SK-N-SH (cell line): Measurements from ENCODE around the gene MAP7D2. TPM values are rescaled to one million over a fixed set of nuclear protein-coding genes. Genes with fewer than 3 reads are reported as not detected.

Source experiments
- CTCF ChIA-PET: fragments of 300-600, 350-600 bp; formaldehyde crosslinking; extraction: SDS; loops from one replicate; lab custom pipeline; 2021; lab: Yijun Ruan, JAX
- POLR2A ChIA-PET: fragments of 350-600 bp; sonication (Branson Sonifier 250); formaldehyde crosslinking; extraction: SDS; loops from one replicate; lab custom pipeline; 2020; ENCODE audit warnings: antibody characterized with exemption, inconsistent platforms; lab: Yijun Ruan, JAX
- DNase-seq: peaks from one replicate; pipeline ENCODE4 v3.0.0; 2012
- H2AFZ ChIP-seq: fragments of 200-600 bp; sonication (generic); 2 replicates; pipeline ENCODE4 v1.8.1; 2016; ENCODE audit warnings: antibody characterized with exemption, mild to moderate bottlenecking, low read depth
- H3F3A ChIP-seq: fragments of 200-600 bp; sonication (generic); replicated peaks from 2 replicates; pipeline ENCODE3; 2016; ENCODE audit warnings: antibody characterized with exemption, mild to moderate bottlenecking; ENCODE audit not compliant: insufficient read depth
- H3K27ac ChIP-seq, 2 experiments: fragments of 200-500 bp in 1 of 2; fragments of 200-600 bp in 1 of 2; sonication (Bioruptor generic) in 1 of 2; sonication (generic), shearing (Covaris generic) in 1 of 2; 2 replicates each; pipeline versions ENCODE4 v1.5.1 to v1.6.1; 2014 to 2016; ENCODE audit warnings: low read depth in 2 of 2, inconsistent platforms in 1 of 2, low read length in 1 of 2, mild to moderate bottlenecking in 1 of 2, mixed read lengths in 1 of 2
- H3K27me3 ChIP-seq: fragments of 200-600 bp; sonication (generic), shearing (Covaris generic); 2 replicates; pipeline ENCODE4 v1.6.1; 2016; ENCODE audit warnings: mixed run types; ENCODE audit not compliant: insufficient read depth
- H3K36me3 ChIP-seq, 2 experiments: fragments of 200-500 bp in 1 of 2; fragments of 200-600 bp in 1 of 2; sonication (Bioruptor generic) in 1 of 2; sonication (generic) in 1 of 2; replicated peaks in 1 of 2; 2 replicates each; pipeline versions ENCODE3 to v1.5.1; 2014 to 2016; ENCODE audit warnings: low read length in 1 of 2, mild to moderate bottlenecking in 1 of 2; ENCODE audit not compliant: insufficient read depth in 2 of 2, control insufficient read depth in 1 of 2
- H3K4me1 ChIP-seq, 2 experiments: fragments of 200-500 bp in 1 of 2; fragments of 200-600 bp in 1 of 2; sonication (Bioruptor generic) in 1 of 2; sonication (generic), shearing (Covaris generic) in 1 of 2; 2 replicates each; pipeline versions ENCODE4 v1.5.1 to v1.6.1; 2014 to 2016; ENCODE audit warnings: low read depth in 1 of 2, low read length in 1 of 2, mixed run types in 1 of 2; ENCODE audit not compliant: insufficient read depth in 2 of 2, control insufficient read depth in 1 of 2
- H3K4me2 ChIP-seq: fragments of 200-600 bp; sonication (generic), shearing (Covaris generic); 2 replicates; pipeline ENCODE4 v1.6.1; 2017; ENCODE audit warnings: mixed run types
- H3K4me3 ChIP-seq, 2 experiments: fragments of 200-500 bp in 1 of 2; fragments of 200-600 bp in 1 of 2; sonication (Bioruptor generic) in 1 of 2; sonication (generic), shearing (Covaris generic) in 1 of 2; 2 replicates each; pipeline versions ENCODE4 v1.5.1 to v1.8.1; 2014 to 2016; ENCODE audit warnings: low read depth in 2 of 2, inconsistent platforms in 1 of 2, low read length in 1 of 2, mild to moderate bottlenecking in 1 of 2, mixed read lengths in 1 of 2, moderate library complexity in 1 of 2
- H3K79me2 ChIP-seq: fragments of 200-600 bp; sonication (generic); 2 replicates; pipeline ENCODE4 v1.8.1; 2017; ENCODE audit warnings: mild to moderate bottlenecking; ENCODE audit not compliant: insufficient read depth
- H3K9ac ChIP-seq: fragments of 200-600 bp; sonication (generic); 2 replicates; pipeline ENCODE4 v1.6.1; 2017; ENCODE audit warnings: mixed run types
- H3K9me2 ChIP-seq: fragments of 200-600 bp; sonication (generic); 2 replicates; pipeline ENCODE4 v1.6.1; 2017; ENCODE audit warnings: mixed run types
- H3K9me3 ChIP-seq: fragments of 200-600 bp; sonication (generic); 2 replicates; pipeline ENCODE4 v1.6.1; 2017; ENCODE audit warnings: mixed run types, mild to moderate bottlenecking, moderate library complexity
- H4K20me1 ChIP-seq: fragments of 200-600 bp; sonication (generic); 2 replicates; pipeline ENCODE4 v1.6.1; 2017; ENCODE audit warnings: mild to moderate bottlenecking, mixed run types; ENCODE audit not compliant: insufficient read depth
- CHD2 ChIP-seq: fragments of 150-350 bp; IDR thresholded peaks from 2 replicates; pipeline ENCODE4 v1.6.1; 2018; ENCODE audit warnings: low read length; ENCODE audit not compliant: partially characterized antibody
- CTCF ChIP-seq: fragments of 200-600 bp; sonication (generic); IDR thresholded peaks from 2 replicates; pipeline ENCODE4 v1.6.1; 2017; ENCODE audit warnings: antibody characterized with exemption, mild to moderate bottlenecking, moderate library complexity
- ELF1 ChIP-seq: IDR thresholded peaks from 2 replicates; pipeline ENCODE4 v1.4.0; 2012
- EP300 ChIP-seq, 2 experiments: IDR thresholded peaks; 2 replicates each; pipeline versions ENCODE4 v1.4.0 to v1.6.1; 2012; ENCODE audit warnings: borderline replicate concordance in 1 of 2, low read depth in 1 of 2, low read length in 1 of 2
- EZH2phosphoT487 ChIP-seq: fragments of 200-600 bp; sonication (generic); IDR thresholded peaks from 2 replicates; pipeline ENCODE4 v1.6.1; 2017; ENCODE audit warnings: low read depth, mixed run types, mild to moderate bottlenecking, antibody characterized with exemption, moderate library complexity, borderline replicate concordance
- FOSL2 ChIP-seq: IDR thresholded peaks from 2 replicates; pipeline ENCODE4 v1.4.0; 2012; ENCODE audit warnings: low read depth, mild to moderate bottlenecking, moderate library complexity, borderline replicate concordance
- FOXM1 ChIP-seq: IDR thresholded peaks from 2 replicates; pipeline ENCODE4 v1.4.0; 2012; ENCODE audit warnings: low read depth, mild to moderate bottlenecking
- GABPA ChIP-seq: IDR thresholded peaks from 2 replicates; pipeline ENCODE4 v1.4.0; 2012; ENCODE audit warnings: low read depth, mild to moderate bottlenecking
- GATA2 ChIP-seq: sonication (generic); formaldehyde crosslinking; IDR thresholded peaks from 2 replicates; pipeline ENCODE4 v1.5.0; 2020; ENCODE audit warnings: mild to moderate bottlenecking, missing genetic modification reagents
- MAX ChIP-seq: IDR thresholded peaks from 2 replicates; pipeline ENCODE4 v1.4.0; 2012; ENCODE audit warnings: low read depth
- MXI1 ChIP-seq: IDR thresholded peaks from 2 replicates; pipeline ENCODE4 v1.6.1; 2012; ENCODE audit warnings: mild to moderate bottlenecking, low read depth, low read length, improper control_type of control experiment
- NRF1 ChIP-seq: IDR thresholded peaks from 2 replicates; pipeline ENCODE4 v1.6.1; 2012; ENCODE audit warnings: low read depth, mild to moderate bottlenecking, low read length
- RAD21 ChIP-seq: IDR thresholded peaks from 2 replicates; pipeline ENCODE4 v1.6.1; 2012; ENCODE audit warnings: mild to moderate bottlenecking, low read length
- RCOR1 ChIP-seq: fragments of 150-350 bp; IDR thresholded peaks from 2 replicates; pipeline ENCODE4 v1.6.1; 2017; ENCODE audit warnings: antibody characterized with exemption, low read length
- REST ChIP-seq: IDR thresholded peaks from 2 replicates; pipeline ENCODE4 v1.6.1; 2012; ENCODE audit warnings: mild to moderate bottlenecking, low read depth, low read length, moderate library complexity
- RFX5 ChIP-seq: IDR thresholded peaks from 2 replicates; pipeline ENCODE4 v1.6.1; 2012; ENCODE audit warnings: mild to moderate bottlenecking, improper control_type of control experiment, low read length
- SMC3 ChIP-seq: IDR thresholded peaks from 2 replicates; pipeline ENCODE4 v1.6.1; 2012; ENCODE audit warnings: low read depth, low read length, improper control_type of control experiment
- TCF12 ChIP-seq: IDR thresholded peaks from 2 replicates; pipeline ENCODE4 v1.4.0; 2012
- USF2 ChIP-seq: fragments of 150-350 bp; IDR thresholded peaks from 2 replicates; pipeline ENCODE4 v1.6.1; 2017; ENCODE audit warnings: antibody characterized with exemption, low read length, low read depth, borderline replicate concordance
- YY1 ChIP-seq: IDR thresholded peaks from 2 replicates; pipeline ENCODE4 v1.4.0; 2012; ENCODE audit warnings: low read depth, mild to moderate bottlenecking
- WGBS: methylation state at CpG from one replicate; pipeline ENCODE4 v1.1.6; 2017; ENCODE audit warnings: low lambda C conversion rate; 5-methylcytosine and 5-hydroxymethylcytosine counted together
- polyA plus RNA-seq, 3 experiments: library from polyadenylated mRNA; depleted of rRNA; stranded (reverse); fragments of >200 nt; gene quantifications; 2 replicates each; pipeline ENCODE4 v1.2.3, GENCODE V29; 2012
- small RNA-seq, 7 experiments: library from RNA; depleted of rRNA; stranded (forward); fragments of <200 nt; gene quantifications; one replicate each; pipeline ENCODE3, GENCODE V24; 2012

The MAP7D2 gene
- polyA plus RNA-seq, 1 of the 3 experiments (the other 2 are of a cell fraction) = 2.7 TPM

GRCh38 chrX:19956923-19957322 lies 159.8 kb downstream of the MAP7D2 start:
- WGBS = 48% methylated on average over 6 of the region's 6 CpGs
- Histone ChIP-seq H4K20me1 (0 out of 2 replicates have a peak, but pooled peaks cover 4% of the 10 kb centered on the region), H3K27ac (no peak overlapping the region), H3K4me3 (no peak overlapping the region), H3K9me2 (no peaks in the 10 kb centered on the region), H3K9me3 (no peaks in the 10 kb centered on the region), H3K4me1 (no peaks in the 10 kb centered on the region; a peak in 1 of 4 replicates), H3K4me2 (no peak overlapping the region), H3K9ac (no peak overlapping the region), H3K79me2 (no peaks in the 10 kb centered on the region), H3K36me3 (peaks cover 4 to 6% of the 10 kb centered on the region in 2 experiments), H3F3A (peaks cover 3% of the 10 kb centered on the region)
- ChIA-PET POLR2A (no interaction called here), CTCF (no interaction called here)
- DNase-seq = no peak
- TF ChIP-seq MXI1 (no peak), GABPA (no peak), RFX5 (no peak), EZH2phosphoT487 (no peak), RAD21 (no peak), FOSL2 (no peak), CHD2 (no peak), NRF1 (no peak), CTCF (no peak), REST (no peak), ELF1 (no peak), EP300 (IDR thresholded peaks at IDR 0.05; ENCODE audit: borderline replicate concordance in 1 of 2, low read depth in 1 of 2, low read length in 1 of 2) (no peak), FOXM1 (no peak), SMC3 (no peak), MAX (no peak), USF2 (no peak), TCF12 (no peak), YY1 (no peak), GATA2 (CRISPR knock-in tag) (no peak), RCOR1 (no peak)
- TF ChIP-seq, all 33 proteins: peak for 0
- Histone ChIP-seq H3K27me3 (no peaks in the 10 kb centered on the region), H2AFZ (no peak overlapping the region)

Small RNA genes within 50 kb of the gene (small RNA-seq; reads per million reads assigned to genes)
- 0.23 to 19.2 (median 8.4) reads per million in 7 experiments for gene MIR23C
- gene RF00019 = 0 reads per million in 7 experiments
- gene RF00493 = 0 to 26.2 (median 4.8) reads per million in 7 experiments
- 0 reads per million in 7 experiments for gene RF00494

Other genes with a start within 250 kb of the MAP7D2 start
- 24.8 and 27.9 TPM in 2 replicates for gene SH3KBP1, start 229.3 kb downstream of the MAP7D2 start, polyA plus RNA-seq (2012; rRNA removed)
- 1.1 and 1.5 TPM in 2 replicates for gene BCLAF3, start 125.8 kb downstream of the MAP7D2 start, polyA plus RNA-seq (2012; rRNA removed)
- gene EIF1AX, start 24.9 kb upstream of the MAP7D2 start, polyA plus RNA-seq (2012; rRNA removed) = 18.2 and 21.6 TPM in 2 replicates
- gene RPS6KA3, start 150.0 kb upstream of the MAP7D2 start, polyA plus RNA-seq (2012; rRNA removed) = 14.3 and 20.8 TPM in 2 replicates